ENCODE measurements around the gene FMO5. TPM values are rescaled to one million over a fixed set of nuclear protein-coding genes. Genes with fewer than 3 reads are reported as not detected.

The FMO5 gene
- total and polyA plus RNA-seq, 10 of the 15 experiments (the other 5 are each of a cell fraction or from before 2014, with no cell fraction given) = 0.05 to 0.58 (median 0.19) TPM

DNA sequence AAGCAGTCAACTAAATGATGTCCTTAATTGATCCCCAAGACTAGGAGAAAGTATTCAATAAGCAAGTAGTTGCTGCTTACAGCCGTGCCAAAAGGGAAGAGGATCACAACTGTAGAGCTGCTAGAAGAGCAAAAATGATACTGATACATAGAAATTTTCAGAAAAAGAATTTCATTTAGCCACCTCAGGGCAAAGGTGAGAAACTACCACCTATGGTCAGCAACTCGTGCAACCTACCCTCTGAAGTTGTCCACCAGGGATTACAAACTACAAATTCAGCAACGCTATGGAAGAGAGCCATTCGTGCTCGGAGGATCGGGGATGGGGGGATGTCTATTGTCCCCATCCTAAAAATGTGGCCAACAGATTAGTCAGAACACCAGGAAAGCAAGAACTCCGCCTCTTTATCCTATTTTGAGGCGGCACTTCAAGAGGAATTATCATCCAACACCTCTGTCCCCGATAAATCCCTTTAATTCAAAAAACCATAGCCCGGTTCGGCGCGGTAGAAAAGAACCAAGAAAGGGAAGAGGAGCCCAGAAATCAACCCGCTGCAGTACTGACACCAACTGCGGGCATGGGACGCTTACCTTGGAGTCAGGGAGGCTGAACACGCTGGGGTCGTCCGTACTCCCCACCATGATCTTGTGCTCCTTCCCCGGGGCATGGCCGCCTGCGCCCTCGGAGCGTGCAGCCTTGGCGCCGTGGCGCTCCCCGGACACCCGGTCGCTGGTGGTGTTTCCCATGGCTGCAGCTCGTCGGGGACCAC lies 53.6 kb downstream of the FMO5 start:
- Histone ChIP-seq H3K4me3 (peak overlapping the region; percentile 89), H3K27ac (ENCODE audit: control insufficient read depth, insufficient read depth) (peak overlapping the region; percentile 91), H3K4me1 (ENCODE audit: control insufficient read depth, insufficient read depth, low read length) (no peaks in the 10 kb centered on the region), H4K20me1 (ENCODE audit: control insufficient read depth, insufficient read depth) (no peaks in the 10 kb centered on the region), H2AFZ (ENCODE audit: control insufficient read depth, low read depth, low read length) (peak overlapping the region; percentile 91), H3K9me3 (replicated peaks; ENCODE audit: control insufficient read depth, insufficient read depth, low read length) (no peaks in the 10 kb centered on the region), H3K9ac (ENCODE audit: control insufficient read depth, insufficient read depth, low read length) (peak overlapping the region; percentile 79), H3K27me3 (replicated peaks in 1 of 2; ENCODE audit: control insufficient read depth in 2 of 2, insufficient read depth in 2 of 2, low read length in 1 of 2) (no peaks in the 10 kb centered on the region), H3K79me2 (ENCODE audit: control insufficient read depth, insufficient read depth, low read length) (peaks cover 22% of the 10 kb centered on the region), H3K4me2 (ENCODE audit: control insufficient read depth, insufficient read depth) (peak overlapping the region; percentile 76), H3K36me3 (ENCODE audit: control insufficient read depth in 2 of 2, insufficient read depth in 2 of 2, low read length in 1 of 2) (0 out of 4 replicates have a peak, but pooled peaks cover 0 to under 1% of the 10 kb centered on the region in 2 experiments)
- ChIA-PET CTCF (interaction anchor here (0.9 to 6.1 kb wide), 4 partner anchors 10 to 102 kb away, joined by 3 to 54 read pairs (median 8); partner anchors contain the start of gene CHD1L), SMC1A (ENCODE audit: uncharacterized antibody, unreplicated experiment) (interaction anchor here (1.0 kb wide), 1 partner anchor 71 kb away, joined by 3 read pairs; the partner anchor contains the start of gene CHD1L), POLR2A (no interaction called here), RAD21 (ENCODE audit: unreplicated experiment) (interaction anchor here (1.3 to 1.9 kb wide), 2 partner anchors 72 to 75 kb away, joined by 3 to 7 read pairs; no protein-coding TSS in a partner anchor)
- in situ Hi-C loops (cut with MboI) (loop anchor here (5.0 kb wide), 1 partner anchor 76 kb away; no protein-coding TSS in a partner anchor), intact Hi-C loops (cut with micrococcal nuclease; ENCODE audit: unreplicated experiment) (loop anchor here (1.0 to 5.0 kb wide), 2 partner anchors 56 to 71 kb away; partner anchors contain the start of genes CHD1L and FMO5)
- DNase-seq (ENCODE audit: low read depth, low spot score) (no peak), ATAC-seq (peak; percentile 4; the same call in 2 of the 3 replicates), FAIRE-seq (no peak)
- BruUV-seq (replicated peaks) = no TSS peak
- under 1% methylated on average over 32 of the region's 32 CpGs for WGBS (ENCODE audit: insufficient coverage, insufficient replicate concordance, low lambda C conversion rate, missing lambda C conversion rate)
- TF ChIP-seq NBN (IDR thresholded peaks at IDR 0.05) (0 out of 2 replicates have a peak, but pooled peaks have one; percentile 1), IRF4 (IDR thresholded peaks at IDR 0.05; ENCODE audit: low read depth, low read length) (no peak), ZNF592 (IDR thresholded peaks at IDR 0.05) (no peak), ZZZ3 (IDR thresholded peaks at IDR 0.05; ENCODE audit: control insufficient read depth, insufficient read length, low read depth) (no peak), ZNF274 (IDR thresholded peaks at IDR 0.05; ENCODE audit: insufficient read depth, insufficient read length) (no peak), NR2C2 (IDR thresholded peaks at IDR 0.05; ENCODE audit: borderline replicate concordance, control insufficient read depth, insufficient read length, low read depth) (no peak), SUPT20H (IDR thresholded peaks at IDR 0.05; ENCODE audit: borderline replicate concordance, control insufficient read depth, low read depth, low read length) (no peak), ZBTB40 (IDR thresholded peaks at IDR 0.05; ENCODE audit: borderline replicate concordance) (no peak), MTA3 (IDR thresholded peaks at IDR 0.05; ENCODE audit: borderline replicate concordance, low read length) (no peak), CREB1 (IDR thresholded peaks at IDR 0.05; ENCODE audit: low read depth) (no peak), SMAD1 (IDR thresholded peaks at IDR 0.05; ENCODE audit: low read depth, partially characterized antibody) (no peak), POLR2A (IDR thresholded peaks at IDR 0.05; ENCODE audit: low read depth, low read length) (peak; percentile 16; the same call in 1 of the 2 replicates), HCFC1 (IDR thresholded peaks at IDR 0.05; ENCODE audit: low read length) (no peak), BCL11A (IDR thresholded peaks at IDR 0.05; ENCODE audit: low read depth, low read length) (no peak), CBX3 (IDR thresholded peaks at IDR 0.05; ENCODE audit: borderline replicate concordance, low read depth) (no peak)

All from GM12878 (cell line).